WTC11 (cell line): ENCODE measurements around the gene TANGO6. TPM values are rescaled to one million over a fixed set of nuclear protein-coding genes. Genes with fewer than 3 reads are reported as not detected.
"Not testable (repeated sequence)": the region's sequence is repeated elsewhere in the genome, so short reads cannot be mapped to it uniquely, and the experiment has no call there.

Experiments
- ATAC-seq: fragments of 200-7000 bp; cut with Tn5 transposase; 2 replicates; pipeline ENCODE4 v1.10.0; 2021; ENCODE audit warnings: mild to moderate bottlenecking, moderate library complexity
- CTCF ChIA-PET: fragments of 300-600 bp; sonication (Branson Sonifier 250); formaldehyde crosslinking; loops from one replicate; lab custom pipeline; 2021; ENCODE audit warnings: antibody characterized with exemption; lab: Charles Lee
- POLR2A ChIA-PET: fragments of 350-600 bp; sonication (Branson Sonifier 250); formaldehyde crosslinking; loops from one replicate; lab custom pipeline; 2021; ENCODE audit warnings: antibody characterized with exemption; lab: Charles Lee
- DNase-seq: peaks from one replicate; pipeline ENCODE4 v3.0.0; 2021; ENCODE audit warnings: low spot score
- H3K27ac Mint-ChIP-seq: 2 replicates; pipeline ENCODE4 v1.8.0; 2021; ENCODE audit warnings: mixed read lengths
- H3K27me3 Mint-ChIP-seq: 2 replicates; pipeline ENCODE4 v1.8.0; 2021; ENCODE audit warnings: low read depth, mild to moderate bottlenecking, moderate library complexity, mixed read lengths
- H3K36me3 Mint-ChIP-seq: 2 replicates; pipeline ENCODE4 v1.8.0; 2021; ENCODE audit warnings: mixed read lengths
- H3K4me1 Mint-ChIP-seq: 2 replicates; pipeline ENCODE4 v1.8.0; 2022; ENCODE audit warnings: mixed read lengths
- H3K4me3 Mint-ChIP-seq: 2 replicates; pipeline ENCODE4 v1.8.0; 2021; ENCODE audit warnings: mild to moderate bottlenecking, moderate library complexity, mixed read lengths
- H3K9me3 Mint-ChIP-seq: 2 replicates; pipeline ENCODE4 v1.8.0; 2021; ENCODE audit warnings: mixed read lengths
- ATF1 ChIP-seq: sonication (generic); formaldehyde crosslinking; IDR thresholded peaks from 2 replicates; pipeline ENCODE4 v1.8.1; 2023; ENCODE audit warnings: mild to moderate bottlenecking, moderate library complexity, missing genetic modification reagents
- CTCF ChIP-seq: fragments of 200-600 bp; IDR thresholded peaks from 2 replicates; pipeline ENCODE4 v1.8.0; 2022; ENCODE audit warnings: antibody characterized with exemption
- ETV6 ChIP-seq: sonication (generic); formaldehyde crosslinking; IDR thresholded peaks from 2 replicates; pipeline ENCODE4 v1.8.1; 2022; ENCODE audit warnings: mild to moderate bottlenecking, missing genetic modification reagents
- MXD4 ChIP-seq: fragments of 250-450 bp; sonication (Bioruptor Pico); IDR thresholded peaks from 2 replicates; pipeline ENCODE4 v1.8.0; 2021; ENCODE audit warnings: mild to moderate bottlenecking, moderate library complexity, borderline replicate concordance
- MYBL2 ChIP-seq: sonication (generic); formaldehyde crosslinking; IDR thresholded peaks from 2 replicates; pipeline ENCODE4 v1.8.1; 2023; ENCODE audit warnings: mild to moderate bottlenecking, moderate library complexity, missing genetic modification reagents
- NR3C1 ChIP-seq: sonication (generic); formaldehyde crosslinking; conservative IDR thresholded peaks from 2 replicates; pipeline ENCODE4 v1.8.1; 2023; ENCODE audit warnings: low read depth, mild to moderate bottlenecking, missing genetic modification reagents
- PREB ChIP-seq: sonication (generic); formaldehyde crosslinking; IDR thresholded peaks from 2 replicates; pipeline ENCODE4 v1.8.1; 2022; ENCODE audit warnings: mild to moderate bottlenecking, missing genetic modification reagents, moderate library complexity, borderline replicate concordance
- ZNF121 ChIP-seq: sonication (generic); formaldehyde crosslinking; IDR thresholded peaks from 2 replicates; pipeline ENCODE4 v1.8.0; 2023; ENCODE audit warnings: missing genetic modification reagents
- ZNF396 ChIP-seq: fragments of 250-450 bp; sonication (Bioruptor Pico); IDR thresholded peaks from 2 replicates; pipeline ENCODE4 v1.8.0; 2021; ENCODE audit warnings: mild to moderate bottlenecking, moderate library complexity, borderline replicate concordance
- ZNF423 ChIP-seq: fragments of 250-450 bp; sonication (Bioruptor Pico); IDR thresholded peaks from 2 replicates; pipeline ENCODE4 v2.1.2; 2022; ENCODE audit warnings: mild to moderate bottlenecking, moderate library complexity
- ZNF425 ChIP-seq: fragments of 250-450 bp; sonication (Bioruptor Pico); conservative IDR thresholded peaks from 2 replicates; pipeline ENCODE4 v1.9.0; 2021; ENCODE audit warnings: mild to moderate bottlenecking
- ZSCAN18 ChIP-seq: fragments of 250-450 bp; sonication (Bioruptor Pico); IDR thresholded peaks from 2 replicates; pipeline ENCODE4 v2.1.2; 2022; ENCODE audit warnings: mild to moderate bottlenecking, moderate library complexity
- total RNA-seq: library from RNA; stranded (reverse); gene quantifications from 3 replicates; pipeline ENCODE4 v1.2.3, GENCODE V29; 2021

The TANGO6 gene
- total RNA-seq, 1 experiment from 2014 or later = 15.6 TPM

GRCh38 chr16:69119536-69119935 is 276.2 kb downstream of the TANGO6 start:
- no peaks in the 10 kb centered on the region for H3K4me1 Mint-ChIP-seq
- DNase-seq = no peak
- POLR2A ChIA-PET = no interaction called here
- TF ChIP-seq MXD4 (CRISPR knock-in tag) (no peak), ZNF396 (CRISPR knock-in tag) (no peak), ZSCAN18 (CRISPR knock-in tag) (no peak), ZNF425 (CRISPR knock-in tag) (no peak), PREB (no peak), MYBL2 (no peak)
- TF ChIP-seq, all 79 proteins: peak for 0
- H3K27me3 Mint-ChIP-seq = no peaks in the 10 kb centered on the region
- H3K9me3 Mint-ChIP-seq = no peaks in the 10 kb centered on the region
- no peak for ATAC-seq
- CTCF ChIA-PET = interaction anchor here (0.8 kb wide), 1 partner anchor 12 kb away, joined by 3 read pairs; no protein-coding TSS in a partner anchor
- H3K4me3 Mint-ChIP-seq = no peak overlapping the region
- no peak overlapping the region for H3K27ac Mint-ChIP-seq
- H3K36me3 Mint-ChIP-seq = peaks cover 65% of the 10 kb centered on the region

GRCh38 chr16:69120096-69120664 is 276.8 kb downstream of the TANGO6 start:
- no peaks in the 10 kb centered on the region for H3K9me3 Mint-ChIP-seq
- CTCF ChIA-PET = interaction anchor here (0.8 to 5.9 kb wide), 4 partner anchors 8 to 277 kb away, joined by 3 to 49 read pairs (median 4); partner anchors contain the start of gene TANGO6
- POLR2A ChIA-PET = no interaction called here

GRCh38 chr16:69123910-69124309 is 280.6 kb downstream of the TANGO6 start:
- no peaks in the 10 kb centered on the region for H3K4me1 Mint-ChIP-seq
- TF ChIP-seq ETV6 = no peak
- peak; percentile 53 for TF ChIP-seq CTCF
- no peak for TF ChIP-seq NR3C1 (CRISPR knock-in tag)
- TF ChIP-seq, all 79 proteins: peak for 1
- ATAC-seq (peak; percentile 32), DNase-seq (peak; percentile 50)
- Mint-ChIP-seq H3K27ac (0 out of 2 replicates have a peak overlapping the region, but pooled peaks have one; percentile 76), H3K27me3 (no peaks in the 10 kb centered on the region), H3K9me3 (no peaks in the 10 kb centered on the region), H3K4me3 (no peak overlapping the region), H3K36me3 (peaks cover 38% of the 10 kb centered on the region)
- CTCF ChIA-PET = interaction anchor here (0.6 to 5.9 kb wide), 25 partner anchors 9 to 371 kb away, joined by 3 to 49 read pairs (median 3); partner anchors contain the start of genes CHTF8, HAS3 and UTP4
- POLR2A ChIA-PET = interaction anchor here (0.8 to 1.0 kb wide), 2 partner anchors 12 to 15 kb away, joined by 3 read pairs; no protein-coding TSS in a partner anchor

More at GRCh38 chr16:69120096-69120664, 276.8 kb downstream of the TANGO6 start:
- H3K4me3 Mint-ChIP-seq = no peak overlapping the region
- H3K4me1 Mint-ChIP-seq = no peaks in the 10 kb centered on the region
- ATAC-seq (no peak), DNase-seq (no peak)
- TF ChIP-seq ATF1 (no peak), ZNF121 (CRISPR knock-in tag) (no peak), ZNF423 (CRISPR knock-in tag) (no peak)
- 0 out of 2 replicates have a peak overlapping the region, but pooled peaks have one; percentile 36 for H3K27ac Mint-ChIP-seq
- H3K36me3 Mint-ChIP-seq = peaks cover 58% of the 10 kb centered on the region
- H3K27me3 Mint-ChIP-seq = no peaks in the 10 kb centered on the region

GRCh38 chr16:69124406-69124805 is 281.1 kb downstream of the TANGO6 start:
- DNase-seq, ATAC-seq, H3K4me1 Mint-ChIP-seq, H3K9me3 Mint-ChIP-seq, H3K27me3 Mint-ChIP-seq, H3K4me3 Mint-ChIP-seq: not testable (repeated sequence)
- peak overlapping the region; percentile 72; the same call in 1 of the 2 replicates for H3K27ac Mint-ChIP-seq
- ChIA-PET CTCF (interaction anchor here (0.7 to 5.9 kb wide), 18 partner anchors 8 to 370 kb away, joined by 3 to 49 read pairs (median 4); partner anchors contain the start of genes CHTF8, HAS3 and UTP4), POLR2A (interaction anchor here (0.8 to 1.0 kb wide), 2 partner anchors 12 to 16 kb away, joined by 3 read pairs; no protein-coding TSS in a partner anchor)
- H3K36me3 Mint-ChIP-seq = peaks cover 33% of the 10 kb centered on the region

GRCh38 chr16:69124961-69125360 is 281.6 kb downstream of the TANGO6 start:
- Mint-ChIP-seq H3K36me3 (peaks cover 35% of the 10 kb centered on the region), H3K27ac (peak overlapping the region; percentile 72; the same call in 1 of the 2 replicates)
- ATAC-seq, DNase-seq, H3K9me3 Mint-ChIP-seq, H3K4me1 Mint-ChIP-seq, H3K4me3 Mint-ChIP-seq, H3K27me3 Mint-ChIP-seq: not testable (repeated sequence)
- ChIA-PET POLR2A (interaction anchor here (0.6 to 0.8 kb wide), 2 partner anchors 13 to 157 kb away, joined by 3 to 7 read pairs; no protein-coding TSS in a partner anchor), CTCF (interaction anchor here (0.6 to 5.9 kb wide), 12 partner anchors 13 to 278 kb away, joined by 3 to 49 read pairs (median 4); partner anchors contain the start of gene HAS3)
